Hypothalamus (tissue), 51 donors: ENCODE measurements around the gene ARHGEF28.
A peak's percentile ranks its signal among the peaks of the same experiment; 100 is the strongest.

Experiments
- DNase-seq, 51 donors: peaks; one replicate each; lab custom pipeline; 2025; lab: John Stamatoyannopoulos, UW

ARHGEF28 gene

GRCh38 chr5:73887688-73888087 is 261.7 kb downstream of the ARHGEF28 start:
- no peak for DNase-seq

- DNase-seq = no peak
Observed at GRCh38 chr5:73890569-73890968, 264.6 kb downstream of the ARHGEF28 start.

- no peak for DNase-seq
Observed at GRCh38 chr5:73892218-73892617, 266.2 kb downstream of the ARHGEF28 start.

GRCh38 chr5:73892806-73893205 is 266.8 kb downstream of the ARHGEF28 start:
- DNase-seq = no peak

- no peak for DNase-seq
Observed at GRCh38 chr5:73893813-73894212, 267.8 kb downstream of the ARHGEF28 start.

DNA sequence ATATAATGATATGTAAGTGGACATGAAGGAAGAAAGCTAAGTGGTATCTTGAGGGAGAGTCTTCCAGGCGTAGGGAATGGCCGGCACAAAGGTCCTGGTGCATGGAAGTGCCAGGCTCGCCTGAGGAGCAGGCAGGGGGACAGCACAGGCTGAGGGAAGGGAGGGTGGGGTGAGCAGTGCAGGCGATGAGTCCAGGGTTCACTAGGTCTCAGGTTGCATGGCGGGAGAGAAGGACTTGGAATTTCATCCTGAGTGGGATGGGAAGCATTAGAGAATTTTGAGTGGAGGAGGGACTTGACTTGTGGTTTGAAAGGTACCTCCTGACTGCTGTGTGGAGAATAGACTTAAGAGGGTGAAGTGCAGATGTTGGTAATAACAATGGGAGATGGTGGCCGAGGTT is 268.9 kb downstream of the ARHGEF28 start:
- no peak for DNase-seq

DNA sequence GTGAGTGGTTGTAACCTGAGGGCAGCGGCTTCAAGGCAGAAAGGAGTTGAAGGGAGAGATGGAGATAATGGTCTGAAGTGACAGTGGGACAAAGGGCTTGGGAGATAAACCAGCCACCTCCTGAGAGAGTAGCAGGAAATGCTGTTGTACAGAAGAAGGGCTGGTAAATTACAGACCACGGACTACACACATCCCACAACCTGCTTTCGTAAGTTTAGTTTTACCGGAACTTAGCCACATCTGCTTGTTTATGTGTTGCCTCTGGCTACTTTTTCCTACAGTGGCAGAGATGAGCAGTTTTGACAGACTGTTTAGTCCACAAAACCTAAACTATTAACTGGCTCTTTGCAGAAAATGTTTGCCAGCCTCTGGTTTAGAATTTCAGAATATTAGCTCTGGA is 269.5 kb downstream of the ARHGEF28 start:
- no peak for DNase-seq

- DNase-seq = no peak
Observed at GRCh38 chr5:73896097-73896496, 270.1 kb downstream of the ARHGEF28 start.

DNA sequence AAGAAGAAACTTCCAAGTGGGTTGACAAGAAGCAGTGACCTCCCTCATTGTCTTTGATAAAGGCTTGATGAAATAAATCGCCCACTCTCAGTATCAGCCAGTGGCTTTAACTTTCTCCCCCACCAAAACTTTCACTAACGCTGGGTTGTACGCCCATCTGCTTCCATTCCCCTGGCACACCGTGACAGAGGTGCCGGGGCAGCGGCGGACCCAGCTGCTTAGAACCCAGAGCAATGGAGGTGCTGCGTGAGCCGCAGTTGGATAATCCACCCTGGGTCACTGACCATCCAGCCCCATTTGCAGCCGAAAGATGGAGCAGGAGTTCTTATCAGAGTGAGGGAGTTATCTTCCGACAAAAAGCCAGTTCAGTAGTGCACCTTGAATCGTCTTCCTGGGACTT is 270.7 kb downstream of the ARHGEF28 start:
- no peak for DNase-seq

GRCh38 chr5:73897893-73898292 is 271.9 kb downstream of the ARHGEF28 start:
- no peak for DNase-seq

- DNase-seq = peak in 1 of 51 donors; percentile 10
Observed at GRCh38 chr5:73899055-73899454, 273.1 kb downstream of the ARHGEF28 start.

DNA sequence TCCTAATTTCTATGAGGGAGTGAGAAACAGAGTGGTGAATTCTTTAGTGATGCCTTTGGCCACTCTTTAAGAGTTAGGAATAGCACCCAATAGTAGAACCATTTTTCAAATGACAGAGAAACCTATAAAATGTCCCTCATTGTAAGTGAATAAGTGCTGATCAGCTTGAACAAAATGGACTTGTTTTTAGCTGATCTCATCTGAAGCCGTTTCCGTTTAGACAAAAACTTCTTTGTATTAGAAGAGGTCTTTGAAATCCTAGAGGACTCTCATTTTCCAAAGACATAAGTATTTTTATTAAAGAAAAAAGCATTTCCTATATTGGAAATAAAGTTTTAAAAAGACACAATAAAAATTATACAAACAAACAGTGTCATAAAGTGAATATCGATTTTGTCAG is 273.9 kb downstream of the ARHGEF28 start:
- DNase-seq = no peak

GRCh38 chr5:73900566-73900965 is 274.6 kb downstream of the ARHGEF28 start:
- DNase-seq = no peak

GRCh38 chr5:73901043-73901442 is 275.0 kb downstream of the ARHGEF28 start:
- DNase-seq = peak in 1 of 51 donors; percentile 6

DNA sequence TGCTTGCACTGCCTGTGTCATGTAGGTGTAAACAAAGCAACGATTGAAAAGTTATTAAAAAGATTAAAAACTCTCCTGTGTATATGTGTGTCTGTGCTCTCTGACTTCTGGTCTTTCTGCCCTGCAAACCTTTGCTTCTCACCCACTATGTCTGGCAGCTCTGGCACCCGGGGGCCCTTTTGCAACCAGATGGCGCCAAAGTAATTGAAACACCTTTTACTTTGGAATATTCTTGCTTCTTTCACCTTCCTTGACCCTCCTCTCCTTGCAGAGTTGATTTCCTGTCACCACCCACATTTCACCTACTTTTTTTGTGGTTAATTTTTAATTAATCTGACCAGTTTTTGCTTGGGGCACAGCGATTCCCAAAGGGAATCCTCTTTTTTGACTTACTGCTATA is 275.5 kb downstream of the ARHGEF28 start:
- no peak for DNase-seq

DNA sequence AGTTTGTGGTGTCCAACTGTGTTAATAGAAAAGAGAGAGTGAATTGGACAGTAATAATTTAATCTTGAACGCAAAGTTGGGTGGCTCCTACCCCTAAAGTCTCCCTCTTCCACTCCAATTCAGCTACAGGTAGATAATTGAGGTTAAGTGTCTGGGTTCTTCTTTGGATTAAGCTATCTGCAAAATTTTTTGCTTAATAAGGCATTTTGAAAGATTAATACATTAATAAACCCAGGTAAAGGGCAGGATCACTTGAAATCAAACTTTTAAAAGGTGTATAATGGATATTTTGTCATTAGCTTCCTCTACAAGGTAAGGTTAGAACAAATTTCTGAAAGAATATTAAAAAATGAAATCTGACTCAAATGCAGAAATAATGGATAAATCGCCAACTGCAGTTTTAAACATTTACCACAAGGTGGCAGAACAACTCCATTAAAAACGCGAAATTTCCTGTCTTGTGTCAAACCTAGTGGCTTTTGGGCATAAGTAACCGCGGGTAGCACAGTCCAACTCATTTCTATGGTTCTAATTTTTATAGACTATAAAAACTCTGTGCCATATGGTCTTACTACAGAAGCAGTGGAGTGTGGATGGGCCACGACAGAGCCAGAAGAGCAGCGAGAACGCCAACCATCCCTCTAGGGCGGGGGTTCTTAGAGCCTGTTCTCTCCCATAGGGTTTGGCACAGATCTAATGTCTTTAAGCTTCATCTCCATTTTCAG is 276.5 kb downstream of the ARHGEF28 start:
- peak in 3 of 51 donors; percentile 9 to 46 (median 10) for DNase-seq

DNA sequence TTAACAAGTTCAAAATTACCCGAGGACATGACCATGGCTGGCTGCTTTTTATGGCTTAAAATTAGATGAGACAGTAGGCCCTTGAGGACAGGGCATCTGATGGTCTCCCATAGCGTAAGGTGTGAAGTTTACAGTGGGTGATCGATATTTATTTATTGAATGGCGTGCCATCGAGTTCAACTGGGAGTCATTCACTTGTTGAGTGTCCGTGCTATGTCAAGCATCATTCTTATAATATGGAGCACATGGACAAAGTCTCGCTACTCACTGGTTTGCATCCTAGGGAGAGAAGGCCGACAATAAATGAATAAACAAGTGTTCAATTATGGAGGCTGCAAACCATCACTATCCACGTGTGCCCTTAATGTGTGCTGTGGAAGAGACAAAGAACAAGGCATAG is 277.2 kb downstream of the ARHGEF28 start:
- no peak for DNase-seq

GRCh38 chr5:73906277-73906676 is 280.3 kb downstream of the ARHGEF28 start:
- DNase-seq = no peak

- DNase-seq = no peak
Observed at GRCh38 chr5:73907164-73907563, 281.2 kb downstream of the ARHGEF28 start.

DNA sequence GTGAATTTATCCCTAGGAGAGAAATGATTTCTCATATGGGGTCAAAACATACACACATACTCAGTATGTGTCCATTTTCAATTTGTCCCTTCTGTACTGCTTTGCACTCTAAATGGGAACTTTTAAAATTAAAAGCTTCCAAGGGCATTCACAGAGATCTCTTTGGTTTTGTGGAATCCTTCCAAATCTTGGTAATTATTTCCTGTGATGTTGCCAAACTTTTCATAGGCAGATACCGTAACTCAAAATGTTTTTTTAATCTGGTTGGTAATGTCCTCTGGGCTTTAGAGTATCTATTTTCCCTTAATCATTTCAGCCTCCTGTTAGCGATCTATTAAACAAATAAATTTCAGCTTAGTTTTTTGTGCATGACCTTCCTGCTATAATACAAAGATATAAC is 282.4 kb downstream of the ARHGEF28 start:
- no peak for DNase-seq

DNA sequence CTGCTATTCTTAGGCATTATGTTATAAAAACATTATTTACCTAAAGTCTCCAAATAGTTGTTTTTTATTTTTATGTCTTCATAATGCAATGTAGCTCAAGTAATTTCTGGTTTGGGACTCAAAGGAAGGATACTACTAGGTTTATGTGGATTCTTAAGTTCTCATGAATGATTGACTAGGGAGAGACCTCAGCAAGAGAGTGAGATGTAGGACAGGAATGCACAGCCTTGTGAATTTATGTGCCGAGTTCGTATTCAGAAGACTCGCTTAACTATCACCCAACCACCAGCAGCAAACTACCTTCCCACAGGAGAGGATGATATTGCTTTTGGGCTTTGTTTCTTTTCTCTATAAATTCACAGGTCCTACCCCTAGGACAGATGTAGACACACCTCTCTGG is 282.9 kb downstream of the ARHGEF28 start:
- DNase-seq = no peak

GRCh38 chr5:73909474-73909873 is 283.5 kb downstream of the ARHGEF28 start:
- no peak for DNase-seq
